ENCODE results near the gene SPRN.

DNA sequence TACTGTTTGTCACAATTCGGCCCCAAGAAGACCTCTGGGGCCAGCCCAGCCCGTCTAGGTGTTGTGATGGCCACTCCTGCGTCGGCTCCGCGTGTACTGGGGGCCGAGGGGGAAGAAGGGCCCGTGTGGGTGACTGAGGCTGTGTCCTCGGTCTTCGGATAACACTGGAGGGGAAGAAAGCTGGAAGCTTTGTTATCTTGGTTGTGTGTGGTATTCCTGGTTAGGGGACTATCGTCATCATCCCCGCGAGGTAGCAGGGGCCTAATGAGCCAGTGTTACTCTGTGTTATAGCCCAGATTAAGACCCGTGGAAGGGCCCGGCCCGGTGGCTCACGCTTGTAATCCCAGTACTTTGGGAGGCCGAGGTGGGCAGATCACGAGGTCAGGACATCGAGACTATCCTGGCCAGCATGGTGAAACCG is 29.6 kb downstream of the SPRN start:
- no peak for TF ChIP-seq TAF1 (IDR thresholded peaks at IDR 0.05; ENCODE audit: borderline replicate concordance, insufficient read depth, low read length)
- no peak for TF ChIP-seq POLR2AphosphoS5 (IDR thresholded peaks at IDR 0.05; ENCODE audit: low read depth, low read length)
